ENCODE data around the gene SMAD9. TPM values are rescaled to one million over a fixed set of nuclear protein-coding genes. Genes with fewer than 3 reads are reported as not detected.

Gene SMAD9
- total RNA-seq, 1 donor from 2014 or later = 13.5 TPM

DNA sequence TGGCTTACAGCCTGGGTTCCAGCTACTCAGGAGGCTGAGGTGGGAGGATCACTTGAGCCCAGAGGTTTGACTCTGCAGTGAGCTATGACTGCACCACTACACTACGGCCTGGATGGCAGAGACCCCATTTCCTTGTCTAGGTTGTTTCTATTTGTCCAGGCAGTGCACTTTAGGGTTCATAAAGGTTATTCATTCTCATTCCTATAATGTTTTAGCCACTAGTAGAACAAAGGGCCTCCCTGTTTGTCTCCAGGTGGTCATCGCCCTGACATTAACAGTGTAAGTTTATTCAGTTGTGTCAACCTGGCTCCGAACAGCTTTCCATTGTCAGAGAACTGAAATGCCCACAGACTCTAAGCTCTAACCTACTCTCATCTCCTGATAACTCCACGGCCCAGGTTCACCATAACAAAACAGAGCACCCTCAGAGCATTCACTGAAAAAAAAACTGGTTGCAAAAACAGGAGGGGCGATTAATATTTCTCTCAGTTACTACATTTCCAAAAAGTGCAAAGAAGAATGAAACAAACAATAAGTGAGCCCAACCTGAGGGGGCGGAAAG, 37.1 kb downstream of the SMAD9 start:
- intact Hi-C loops (cut with DNase I) = no loop called here
- H3K4me3 ChIP-seq = no peak overlapping the region
- DNase-seq (ENCODE audit: extremely low spot score in 2 of 2) = no peak
- H3K27ac ChIP-seq = no peak overlapping the region
- no peaks in the 10 kb centered on the region for H3K27me3 ChIP-seq
- no peaks in the 10 kb centered on the region for H3K9me3 ChIP-seq
- TF ChIP-seq CTCF (IDR thresholded peaks at IDR 0.05) (no peak), POLR2AphosphoS5 (IDR thresholded peaks at IDR 0.05; ENCODE audit: insufficient read depth in 1 of 2, low read depth in 1 of 2) (no peak), POLR2A (IDR thresholded peaks at IDR 0.05) (no peak)
- H3K4me1 ChIP-seq = no peaks in the 10 kb centered on the region
- H3K36me3 ChIP-seq = no peaks in the 10 kb centered on the region

DNA sequence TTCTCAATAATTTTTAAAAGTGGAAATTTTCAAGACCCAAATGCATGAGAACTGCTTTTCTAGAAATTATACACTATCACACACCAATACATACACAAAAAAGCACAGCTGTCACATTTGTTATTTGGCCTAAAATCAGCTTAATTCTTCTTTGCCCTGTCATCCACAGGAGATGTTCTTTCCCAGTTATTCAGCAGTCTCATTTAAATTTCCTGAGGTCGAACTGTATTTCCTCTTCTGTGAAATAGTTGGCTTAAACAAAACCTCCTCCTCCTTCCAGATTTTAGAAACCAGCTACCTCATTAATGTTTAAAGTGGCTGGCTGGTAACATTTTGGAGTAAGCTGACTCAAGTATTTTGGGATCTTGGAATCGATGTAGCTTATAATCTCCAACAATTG, 39.1 kb downstream of the SMAD9 start:
- H3K27ac ChIP-seq = no peak overlapping the region
- no peaks in the 10 kb centered on the region for H3K4me1 ChIP-seq
- no peak overlapping the region for H3K4me3 ChIP-seq
- no peaks in the 10 kb centered on the region for H3K36me3 ChIP-seq
- no peak for TF ChIP-seq POLR2AphosphoS5 (IDR thresholded peaks at IDR 0.05; ENCODE audit: insufficient read depth in 1 of 2, low read depth in 1 of 2)
- TF ChIP-seq POLR2A (IDR thresholded peaks at IDR 0.05) = no peak
- TF ChIP-seq CTCF (IDR thresholded peaks at IDR 0.05) = no peak
- intact Hi-C loops (cut with DNase I) = no loop called here
- DNase-seq (ENCODE audit: extremely low spot score in 2 of 2) = no peak
- H3K9me3 ChIP-seq = no peaks in the 10 kb centered on the region
- no peaks in the 10 kb centered on the region for H3K27me3 ChIP-seq

GRCh38 chr13:36879218-36879938, 40.7 kb downstream of the SMAD9 start:
- intact Hi-C loops (cut with DNase I) = no loop called here
- H3K4me1 ChIP-seq = no peaks in the 10 kb centered on the region
- no peaks in the 10 kb centered on the region for H3K9me3 ChIP-seq
- H3K4me3 ChIP-seq = no peak overlapping the region
- no peaks in the 10 kb centered on the region for H3K36me3 ChIP-seq
- TF ChIP-seq CTCF (IDR thresholded peaks at IDR 0.05) = no peak
- no peak for TF ChIP-seq POLR2A (IDR thresholded peaks at IDR 0.05)
- no peak for TF ChIP-seq POLR2AphosphoS5 (IDR thresholded peaks at IDR 0.05; ENCODE audit: insufficient read depth in 1 of 2, low read depth in 1 of 2)
- H3K27me3 ChIP-seq = no peaks in the 10 kb centered on the region
- no peak overlapping the region for H3K27ac ChIP-seq
- no peak for DNase-seq (ENCODE audit: extremely low spot score in 2 of 2)

DNA sequence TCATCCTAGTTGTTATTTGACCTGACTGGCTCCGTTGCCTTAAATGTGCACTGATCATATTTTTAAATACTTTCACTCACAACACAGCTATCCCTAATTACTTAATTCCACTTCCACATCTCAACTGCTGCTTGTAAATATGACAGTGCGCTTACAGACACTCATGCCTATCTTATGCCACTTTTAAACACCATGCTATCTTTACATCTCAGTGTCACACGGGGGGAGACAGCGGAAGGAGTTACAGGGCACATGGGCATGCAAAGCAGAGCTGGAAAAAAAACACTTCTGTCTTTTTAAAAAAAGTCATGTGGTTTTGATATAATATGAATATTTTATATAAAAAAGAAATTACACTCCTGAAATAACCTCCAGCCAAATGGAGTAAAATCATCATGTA, 44.1 kb downstream of the SMAD9 start:
- Histone ChIP-seq H3K36me3 (no peaks in the 10 kb centered on the region), H3K4me1 (no peaks in the 10 kb centered on the region), H3K4me3 (no peak overlapping the region), H3K9me3 (no peaks in the 10 kb centered on the region), H3K27me3 (no peaks in the 10 kb centered on the region), H3K27ac (no peak overlapping the region)
- intact Hi-C loops (cut with DNase I) = no loop called here
- no peak for DNase-seq (ENCODE audit: extremely low spot score in 2 of 2)
- no peak for TF ChIP-seq POLR2AphosphoS5 (IDR thresholded peaks at IDR 0.05; ENCODE audit: insufficient read depth in 1 of 2, low read depth in 1 of 2)
- no peak for TF ChIP-seq CTCF (IDR thresholded peaks at IDR 0.05)
- no peak for TF ChIP-seq POLR2A (IDR thresholded peaks at IDR 0.05)

GRCh38 chr13:36875431-36875830, 44.6 kb downstream of the SMAD9 start:
- Histone ChIP-seq H3K36me3 (no peaks in the 10 kb centered on the region), H3K4me1 (no peaks in the 10 kb centered on the region), H3K9me3 (no peaks in the 10 kb centered on the region), H3K27ac (no peak overlapping the region), H3K4me3 (no peak overlapping the region), H3K27me3 (no peaks in the 10 kb centered on the region)
- no peak for DNase-seq (ENCODE audit: extremely low spot score in 2 of 2)
- no peak for TF ChIP-seq POLR2A (IDR thresholded peaks at IDR 0.05)
- no peak for TF ChIP-seq POLR2AphosphoS5 (IDR thresholded peaks at IDR 0.05; ENCODE audit: insufficient read depth in 1 of 2, low read depth in 1 of 2)
- TF ChIP-seq CTCF (IDR thresholded peaks at IDR 0.05) = no peak
- intact Hi-C loops (cut with DNase I) = no loop called here
